GM21423 (cell line): ENCODE results near the gene HOATZ.

Experiments used
- ATAC-seq: cut with Tn5 transposase; IDR thresholded peaks from one replicate; pipeline ENCODE4 v1.9.1; 2021; ENCODE audit warnings: mild to moderate bottlenecking, moderate library complexity; ENCODE audit not compliant: unreplicated experiment

Gene HOATZ

GRCh38 chr11:111575740-111576139 is 61.2 kb downstream of the HOATZ start:
- ATAC-seq: no peak

GRCh38 chr11:111577821-111578220 is 63.2 kb downstream of the HOATZ start:
- no peak for ATAC-seq

- ATAC-seq: no peak
Observed at GRCh38 chr11:111581341-111581740, 66.8 kb downstream of the HOATZ start.

- no peak for ATAC-seq
Observed at GRCh38 chr11:111582163-111582562, 67.6 kb downstream of the HOATZ start.

DNA sequence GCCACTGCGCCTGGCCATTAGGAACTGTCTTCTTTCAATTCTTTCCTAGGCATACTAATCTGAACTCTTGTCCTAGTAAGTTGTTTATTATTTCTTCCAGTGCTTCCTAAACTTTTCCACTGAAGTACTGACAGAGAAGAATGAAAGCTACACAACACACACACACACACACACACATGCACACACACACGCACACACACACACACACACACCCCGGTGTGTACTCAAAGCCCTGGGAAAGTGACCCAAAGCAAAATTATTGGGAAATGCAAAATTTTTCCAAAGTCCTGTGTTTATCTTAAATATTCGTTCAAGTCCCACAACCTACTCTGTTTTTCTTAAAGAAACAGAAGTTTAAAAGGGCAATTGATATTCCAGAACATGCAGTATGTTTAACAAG is 68.3 kb downstream of the HOATZ start:
- ATAC-seq: no peak

- no peak for ATAC-seq
Observed at GRCh38 chr11:111585371-111585770, 70.8 kb downstream of the HOATZ start.

- no peak for ATAC-seq
Observed at GRCh38 chr11:111586388-111586831, 71.8 kb downstream of the HOATZ start.
